H1 (cell line): ENCODE measurements around the gene SRI. TPM values are rescaled to one million over a fixed set of nuclear protein-coding genes. Genes with fewer than 3 reads are reported as not detected.

Experiments used
- CTCF ChIA-PET: fragments of 300-600 bp; sonication (Branson Sonifier 250); formaldehyde crosslinking; loops from one replicate; lab custom pipeline; 2021; ENCODE audit not compliant: partially characterized antibody; lab: Charles Lee
- POLR2A ChIA-PET: fragments of 300-600 bp; sonication (Branson Sonifier 250); formaldehyde crosslinking; loops from one replicate; lab custom pipeline; 2021; ENCODE audit warnings: inconsistent platforms; ENCODE audit not compliant: partially characterized antibody; lab: Charles Lee
- DNase-seq, 2 experiments: peaks; one replicate each; pipeline versions ENCODE4 v3.0.0 to v3.0.0-alpha.2; 2010 to 2022; ENCODE audit warnings: low spot score in 2 of 2, low read depth in 1 of 2, mixed read lengths in 1 of 2
- FAIRE-seq: peaks from 2 replicates; lab custom pipeline; 2011; peaks lifted over from hg19 to GRCh38; lab: Jason Lieb, UNC
- H2AFZ ChIP-seq: 2 replicates; pipeline ENCODE4 v1.8.1; 2012; ENCODE audit warnings: low read length, inconsistent platforms
- H2AK5ac ChIP-seq: 2 replicates; pipeline ENCODE4 v1.6.1; 2013; ENCODE audit warnings: low read depth, low read length
- H2BK120ac ChIP-seq: replicated peaks from 2 replicates; pipeline ENCODE3; 2013; ENCODE audit warnings: low read depth, low read length, inconsistent platforms
- H2BK12ac ChIP-seq: 2 replicates; pipeline ENCODE4 v1.6.1; 2013; ENCODE audit warnings: low read depth, low read length
- H2BK15ac ChIP-seq: 2 replicates; pipeline ENCODE4 v1.6.1; 2013; ENCODE audit warnings: low read length
- H2BK20ac ChIP-seq: 2 replicates; pipeline ENCODE4 v1.6.1; 2013; ENCODE audit warnings: low read length
- H2BK5ac ChIP-seq: 2 replicates; pipeline ENCODE4 v1.6.1; 2013; ENCODE audit warnings: low read depth, low read length
- H3K14ac ChIP-seq: 2 replicates; pipeline ENCODE4 v1.6.1; 2013; ENCODE audit warnings: inconsistent platforms; ENCODE audit not compliant: insufficient read length
- H3K18ac ChIP-seq: 2 replicates; pipeline ENCODE4 v1.6.1; 2013; ENCODE audit warnings: low read length; ENCODE audit errors: extremely low read depth
- H3K23ac ChIP-seq: 2 replicates; pipeline ENCODE4 v1.6.1; 2013; ENCODE audit warnings: inconsistent platforms; ENCODE audit not compliant: insufficient read length
- H3K23me2 ChIP-seq: 2 replicates; pipeline ENCODE4 v1.6.1; 2013; ENCODE audit warnings: low read depth, low read length
- H3K27ac ChIP-seq: 2 replicates; pipeline ENCODE4 v1.6.1; 2011; ENCODE audit warnings: low read depth, low read length, inconsistent platforms
- H3K27me3 ChIP-seq, 4 experiments: replicated peaks in 1 of 4; 1 replicate in 1 of 4; 2 replicates in 3 of 4; pipeline versions ENCODE4 v1.6.1 to v1.8.1; 2011 to 2013; ENCODE audit warnings: low read length in 3 of 4, mild to moderate bottlenecking in 3 of 4, inconsistent platforms in 2 of 4, mixed read lengths in 2 of 4, moderate library complexity in 1 of 4; ENCODE audit not compliant: control insufficient read depth in 3 of 4, insufficient read depth in 3 of 4; ENCODE audit errors: extremely low read depth in 1 of 4
- H3K36me3 ChIP-seq, 4 experiments: 2 replicates each; pipeline versions ENCODE4 v1.6.1 to v1.8.1; 2011 to 2013; ENCODE audit warnings: mild to moderate bottlenecking in 4 of 4, low read length in 3 of 4, moderate library complexity in 2 of 4, control low read depth in 1 of 4, inconsistent platforms in 1 of 4; ENCODE audit not compliant: insufficient read depth in 4 of 4, control insufficient read depth in 2 of 4
- H3K4ac ChIP-seq: replicated peaks from 2 replicates; pipeline ENCODE3; 2013; ENCODE audit warnings: low read length, low read depth, mixed read lengths, inconsistent platforms; ENCODE audit not compliant: insufficient read length
- H3K4me1 ChIP-seq, 4 experiments: replicated peaks in 1 of 4; 1 replicate in 1 of 4; 2 replicates in 3 of 4; pipeline versions ENCODE4 v1.6.1 to v1.8.1; 2011 to 2013; ENCODE audit warnings: low read length in 3 of 4, inconsistent platforms in 2 of 4, mixed read lengths in 1 of 4; ENCODE audit not compliant: insufficient read depth in 4 of 4, control insufficient read depth in 3 of 4
- H3K4me2 ChIP-seq, 2 experiments: 2 replicates each; pipeline versions ENCODE4 v1.6.1 to v1.8.1; 2011 to 2013; ENCODE audit warnings: low read depth in 2 of 2, low read length in 2 of 2, control low read depth in 1 of 2, inconsistent platforms in 1 of 2, mild to moderate bottlenecking in 1 of 2; ENCODE audit not compliant: insufficient read depth in 1 of 2
- H3K4me3 ChIP-seq, 4 experiments: fragments of 200-600, 300-600 bp in 1 of 4; sonication (generic), shearing (Covaris generic), sonication (Bioruptor Twin) in 1 of 4; 2 replicates each; pipeline versions ENCODE4 v1.5.1 to v1.8.1; 2011 to 2016; ENCODE audit warnings: low read length in 4 of 4, low read depth in 3 of 4, control low read depth in 2 of 4, inconsistent platforms in 2 of 4, mild to moderate bottlenecking in 2 of 4, mixed read lengths in 1 of 4, moderate library complexity in 1 of 4; ENCODE audit not compliant: insufficient read depth in 2 of 4; ENCODE audit errors: extremely low read depth in 1 of 4
- H3K56ac ChIP-seq: replicated peaks from 2 replicates; pipeline ENCODE3; 2013; ENCODE audit warnings: low read depth, mild to moderate bottlenecking, mixed read lengths, low read length, inconsistent platforms; ENCODE audit not compliant: insufficient read length
- H3K79me1 ChIP-seq: 2 replicates; pipeline ENCODE4 v1.6.1; 2013; ENCODE audit warnings: low read depth, low read length, control low read depth
- H3K79me2 ChIP-seq, 2 experiments: 2 replicates each; pipeline versions ENCODE4 v1.6.1 to v1.8.1; 2012 to 2013; ENCODE audit warnings: low read length in 2 of 2, mild to moderate bottlenecking in 2 of 2, inconsistent platforms in 1 of 2; ENCODE audit not compliant: insufficient read depth in 2 of 2, control insufficient read depth in 1 of 2
- H3K9ac ChIP-seq, 4 experiments: replicated peaks in 1 of 4; 1 replicate in 1 of 4; 2 replicates in 3 of 4; pipeline versions ENCODE4 v1.6.1 to v1.8.1; 2011 to 2013; ENCODE audit warnings: low read depth in 3 of 4, low read length in 3 of 4, control low read depth in 2 of 4, mild to moderate bottlenecking in 2 of 4, moderate library complexity in 2 of 4, inconsistent platforms in 1 of 4; ENCODE audit errors: extremely low read depth in 1 of 4
- H3K9me3 ChIP-seq, 2 experiments: 2 replicates each; pipeline versions ENCODE4 v1.6.1 to v1.8.1; 2012 to 2013; ENCODE audit warnings: mild to moderate bottlenecking in 2 of 2, moderate library complexity in 2 of 2, control low read depth in 1 of 2, inconsistent platforms in 1 of 2, low read depth in 1 of 2, low read length in 1 of 2, mixed read lengths in 1 of 2; ENCODE audit not compliant: insufficient read depth in 2 of 2
- H4K20me1 ChIP-seq, 2 experiments: replicated peaks in 1 of 2; 2 replicates each; pipeline versions ENCODE3 to v1.8.1; 2011 to 2013; ENCODE audit warnings: inconsistent platforms in 2 of 2, low read length in 2 of 2, mild to moderate bottlenecking in 1 of 2; ENCODE audit not compliant: insufficient read depth in 2 of 2, control insufficient read depth in 1 of 2
- H4K5ac ChIP-seq: 2 replicates; pipeline ENCODE4 v1.6.1; 2013; ENCODE audit warnings: low read length, low read depth, mixed read lengths, inconsistent platforms; ENCODE audit not compliant: insufficient read length
- H4K8ac ChIP-seq: 2 replicates; pipeline ENCODE4 v1.8.0; 2013; ENCODE audit warnings: mild to moderate bottlenecking, moderate library complexity, low read length, inconsistent platforms; ENCODE audit not compliant: insufficient read depth; ENCODE audit errors: extremely low read depth
- H4K91ac ChIP-seq: replicated peaks from 2 replicates; pipeline ENCODE3; 2013; ENCODE audit warnings: low read length, mixed read lengths, inconsistent platforms; ENCODE audit not compliant: insufficient read length
- CREB1 ChIP-seq: IDR thresholded peaks from 2 replicates; pipeline ENCODE4 v1.6.1; 2012; ENCODE audit warnings: inconsistent platforms
- CTBP2 ChIP-seq: IDR thresholded peaks from 2 replicates; pipeline ENCODE4 v1.7.0; 2011; ENCODE audit warnings: borderline replicate concordance, mild to moderate bottlenecking, moderate library complexity, mixed read lengths, low read length; ENCODE audit not compliant: insufficient read depth, insufficient read length
- CTCF ChIP-seq, 3 experiments: IDR thresholded peaks; 1 replicate in 2 of 3; 2 replicates in 1 of 3; pipeline versions ENCODE4 v1.5.1 to v1.6.1; 2011; ENCODE audit warnings: low read length in 3 of 3, mild to moderate bottlenecking in 3 of 3, inconsistent platforms in 2 of 3, low read depth in 1 of 3, moderate library complexity in 1 of 3; ENCODE audit not compliant: insufficient read depth in 1 of 3; ENCODE audit errors: control extremely low read depth in 1 of 3
- E2F6 ChIP-seq: IDR thresholded peaks from 2 replicates; pipeline ENCODE4 v1.6.1; 2012; ENCODE audit warnings: inconsistent platforms
- GABPA ChIP-seq: IDR thresholded peaks from 2 replicates; pipeline ENCODE4 v1.6.1; 2011; ENCODE audit warnings: mild to moderate bottlenecking, low read length, moderate library complexity, borderline replicate concordance; ENCODE audit not compliant: insufficient read depth
- HDAC6 ChIP-seq: IDR thresholded peaks from one replicate; pipeline ENCODE4 v1.7.1; 2012; ENCODE audit warnings: low read depth, mild to moderate bottlenecking, inconsistent platforms, low read length, moderate library complexity
- POLR2AphosphoS5 ChIP-seq: IDR thresholded peaks from 2 replicates; pipeline ENCODE4 v1.6.1; 2011; ENCODE audit warnings: low read depth, low read length
- RBBP5 ChIP-seq: IDR thresholded peaks from 2 replicates; pipeline ENCODE4 v1.7.1; 2012; ENCODE audit warnings: low read depth, mild to moderate bottlenecking, inconsistent platforms, low read length, moderate library complexity, borderline replicate concordance
- SIN3A ChIP-seq, 2 experiments: IDR thresholded peaks in 1 of 2; conservative IDR thresholded peaks in 1 of 2; 2 replicates each; pipeline ENCODE4 v1.6.1; 2011 to 2012; ENCODE audit warnings: low read length in 2 of 2, improper control_type of control experiment in 1 of 2, low read depth in 1 of 2, mild to moderate bottlenecking in 1 of 2
- TAF7 ChIP-seq: optimal IDR thresholded peaks from 2 replicates; pipeline ENCODE3; 2011; ENCODE audit warnings: low read depth, mild to moderate bottlenecking, inconsistent platforms, low read length, moderate library complexity, borderline replicate concordance
- WGBS, 2 experiments: shearing (Covaris generic) in 1 of 2; methylation state at CpG; one replicate each; pipeline versions ENCODE4 v1.1.6 to v1.1.7; 2013 to 2015; ENCODE audit warnings: low lambda C conversion rate in 2 of 2, mixed read lengths in 2 of 2, inconsistent platforms in 1 of 2, low coverage in 1 of 2, missing lambda C conversion rate in 1 of 2; ENCODE audit not compliant: insufficient replicate concordance in 2 of 2, insufficient coverage in 1 of 2, insufficient read length in 1 of 2; ENCODE audit errors: extremely low coverage in 1 of 2, missing lambda C conversion rate in 1 of 2; 5-methylcytosine and 5-hydroxymethylcytosine counted together
- polyA plus RNA-seq, 7 experiments: library from polyadenylated mRNA; depleted of rRNA in 3 of 7; stranded (reverse) in 5 of 7; unstranded in 2 of 7; fragments of >200 nt in 5 of 7; fragments of 200-250 nt in 2 of 7; gene quantifications; 1 replicate in 5 of 7; 2 replicates in 1 of 7; 4 replicates in 1 of 7; pipeline versions ENCODE4 v1.2.1 to v1.2.3, GENCODE V29; 2011 to 2013; ENCODE audit warnings: missing spikeins in 2 of 7, mixed read lengths in 2 of 7
- total RNA-seq: library from RNA; stranded (reverse); fragmentation: NEBNext Ultra II Directional; extraction: Animal tissue kit (Norgen Biotek cat#: 25700); gene quantifications from 2 replicates; pipeline ENCODE4 v1.2.1, GENCODE V29; 2021

SRI gene
- total and polyA plus RNA-seq, 2 of the 8 experiments (the other 6 are each of a cell fraction or from before 2014, with no cell fraction given) = 118 to 170 TPM

GRCh38 chr7:88202799-88203198, 17.0 kb downstream of the SRI start:
- H3K4ac ChIP-seq = no peak overlapping the region
- H3K4me3 ChIP-seq = no peak overlapping the region
- no peak for DNase-seq
- H3K79me1 ChIP-seq = no peaks in the 10 kb centered on the region
- H2BK15ac ChIP-seq = no peak overlapping the region
- H3K27ac ChIP-seq = no peak overlapping the region
- H3K9me3 ChIP-seq = no peaks in the 10 kb centered on the region
- no peak overlapping the region for H3K56ac ChIP-seq
- no peaks in the 10 kb centered on the region for H3K27me3 ChIP-seq
- H4K20me1 ChIP-seq = no peaks in the 10 kb centered on the region
- POLR2A ChIA-PET = interaction anchor here (1.4 to 2.3 kb wide), 3 partner anchors 10 to 269 kb away, joined by 3 to 8 read pairs (median 3); no protein-coding TSS in a partner anchor
- no peak overlapping the region for H4K91ac ChIP-seq
- no peak overlapping the region for H2BK120ac ChIP-seq
- H2BK12ac ChIP-seq = no peak overlapping the region
- peaks cover 0 to 49% (median 26%) of the 10 kb centered on the region in 4 experiments; a peak in 6 of 8 replicates for H3K36me3 ChIP-seq
- FAIRE-seq = no peak
- CTCF ChIA-PET = interaction anchor here (0.6 to 1.3 kb wide), 2 partner anchors 18 to 100 kb away, joined by 3 to 4 read pairs; no protein-coding TSS in a partner anchor
- no peak overlapping the region for H2BK5ac ChIP-seq
- WGBS, 2 experiments = 81% methylated on average over 3 of the region's 3 CpGs; no CpG with 5 or more reads in 1 of the 2 experiments
- H4K5ac ChIP-seq = no peak overlapping the region
- no peak overlapping the region for H3K14ac ChIP-seq
- no peak overlapping the region for H3K23ac ChIP-seq
- H4K8ac ChIP-seq = no peak overlapping the region
- no peak overlapping the region for H3K4me2 ChIP-seq
- peaks cover 0 to 12% (median 11%) of the 10 kb centered on the region in 4 experiments; a peak in 3 of 7 replicates for H3K4me1 ChIP-seq
- no peak overlapping the region for H2AK5ac ChIP-seq
- no peak overlapping the region for H2BK20ac ChIP-seq
- no peak overlapping the region for H3K18ac ChIP-seq
- H3K23me2 ChIP-seq = no peaks in the 10 kb centered on the region
- H3K9ac ChIP-seq = no peak overlapping the region
- no peak overlapping the region for H2AFZ ChIP-seq
- no peaks in the 10 kb centered on the region for H3K79me2 ChIP-seq
- no peak for TF ChIP-seq HDAC6
- no peak for TF ChIP-seq CREB1
- no peak for TF ChIP-seq SIN3A (conservative IDR thresholded peaks at IDR 0.05 in 1 of 2, IDR thresholded peaks at IDR 0.05 in 1 of 2; ENCODE audit: low read depth in 1 of 2, low read length in 2 of 2)
- TF ChIP-seq CTCF (IDR thresholded peaks at IDR 0.05; ENCODE audit: control extremely low read depth in 1 of 3, insufficient read depth in 1 of 3, low read depth in 1 of 3, low read length in 3 of 3) = no peak
- no peak for TF ChIP-seq GABPA
- TF ChIP-seq E2F6 = no peak
- TF ChIP-seq POLR2AphosphoS5 = no peak
- no peak for TF ChIP-seq TAF7
- no peak for TF ChIP-seq CTBP2
- no peak for TF ChIP-seq RBBP5
